Stimulated activated CD8-positive, alpha-beta memory T cell treated with anti-CD3 and anti-CD28 coated beads, Interleukin-7, amount 100 ng/mL, for 4 hours (primary cell): ENCODE data around the gene CIAO2B.
"Not testable (repeated sequence)": the region's sequence is repeated elsewhere in the genome, so short reads cannot be mapped to it uniquely, and the experiment has no call there.

Experiments used
- DNase-seq, 2 donors: peaks; one replicate each; pipeline ENCODE4 v3.0.0-alpha.2; 2020; ENCODE audit warnings: low read depth in 2 of 2

CIAO2B gene

DNA sequence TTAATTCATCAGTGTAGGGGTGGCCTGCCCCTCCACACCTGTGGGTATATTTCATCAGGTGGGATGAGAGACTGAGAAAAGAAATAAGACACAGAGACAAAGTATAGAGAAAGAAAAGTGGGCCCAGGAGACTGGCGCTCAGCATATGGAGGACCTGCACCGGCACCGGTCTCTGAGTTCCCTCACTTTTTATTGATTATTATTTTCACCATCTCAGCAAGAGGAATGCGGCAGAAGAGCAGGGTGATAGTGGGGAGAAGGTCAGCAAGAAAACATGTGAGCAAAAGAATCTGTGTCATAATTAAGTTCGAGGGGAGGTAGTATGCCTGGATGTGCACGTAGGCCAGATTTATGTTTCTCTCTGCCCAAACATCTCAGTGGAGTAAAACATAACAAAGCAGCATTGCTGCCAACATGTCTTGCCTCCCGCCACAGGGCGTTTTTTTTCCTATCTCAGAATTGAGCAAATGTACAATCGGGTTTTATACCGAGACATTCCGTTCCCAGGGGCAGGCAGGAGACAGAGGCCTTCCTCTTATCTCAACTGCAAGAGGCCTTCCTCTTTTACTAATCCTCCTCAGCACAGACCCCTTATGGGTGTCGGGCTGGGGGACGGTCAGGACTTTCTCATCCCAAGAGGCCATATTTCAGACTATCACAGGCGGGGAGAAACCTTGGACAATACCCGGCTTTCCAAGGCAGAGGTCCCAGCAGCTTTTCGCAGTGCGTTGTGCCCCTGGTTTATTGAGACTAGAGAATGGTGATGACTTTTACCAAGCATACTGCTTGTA lies 21.4 kb upstream of the CIAO2B start:
- DNase-seq: not testable (repeated sequence)

DNA sequence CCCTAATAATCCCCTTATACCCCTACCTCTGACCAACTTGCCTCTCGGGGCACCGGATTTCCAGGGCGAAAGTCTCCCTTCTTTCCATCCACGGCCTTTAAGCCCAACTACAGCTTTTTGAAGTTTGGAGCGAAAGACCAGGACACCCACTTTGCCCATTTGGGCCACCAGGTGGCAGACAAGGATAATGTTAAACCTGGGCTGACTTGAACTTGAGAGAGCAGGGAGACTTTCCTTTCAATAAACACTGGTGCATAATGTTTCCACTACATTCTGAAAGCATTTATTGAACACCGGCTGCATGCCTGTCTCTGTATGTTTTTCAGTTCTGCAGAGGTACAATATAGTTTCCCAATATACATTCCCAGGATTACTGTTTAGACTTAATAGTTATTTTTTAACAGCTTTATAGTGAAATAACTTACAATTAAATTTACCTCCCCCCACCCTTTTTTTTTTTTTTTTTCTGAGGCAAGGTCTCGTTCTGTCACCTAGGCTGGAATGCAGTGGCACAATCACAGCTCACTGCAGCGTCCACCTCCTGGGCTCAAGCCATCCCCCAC lies 20.0 kb upstream of the CIAO2B start:
- DNase-seq: peak; percentile 49 to 58

DNA sequence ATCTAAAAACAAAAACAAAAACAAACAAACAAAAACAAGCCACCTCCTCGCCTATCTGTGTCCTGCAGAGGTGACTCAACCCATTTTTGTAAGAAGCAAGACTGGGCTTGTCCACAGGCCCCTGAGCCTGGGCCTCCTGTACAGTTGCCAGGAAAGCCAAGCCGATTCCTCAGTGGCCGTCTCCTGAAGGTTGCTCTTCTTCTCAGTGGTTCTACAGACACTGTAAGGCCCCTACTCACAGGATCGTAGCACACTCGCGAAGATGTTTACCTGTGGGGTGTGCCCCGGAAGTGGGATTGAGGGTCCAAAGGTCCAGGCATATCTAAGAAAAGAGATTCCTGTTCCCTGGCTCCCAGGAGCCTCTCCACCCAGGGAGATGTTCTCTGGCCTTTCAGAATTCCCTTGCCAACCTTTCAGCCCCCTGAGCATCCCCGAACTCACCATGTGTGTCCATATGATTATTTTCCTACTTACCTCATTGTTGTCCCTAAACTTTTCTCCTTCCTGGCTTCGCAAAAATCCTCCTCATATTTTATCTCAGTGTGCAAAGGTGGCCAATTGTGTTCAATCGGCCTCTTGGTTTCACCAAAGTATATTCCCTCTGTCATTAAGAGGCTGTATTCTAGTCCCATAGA lies 19.4 kb upstream of the CIAO2B start:
- DNase-seq: no peak

DNA sequence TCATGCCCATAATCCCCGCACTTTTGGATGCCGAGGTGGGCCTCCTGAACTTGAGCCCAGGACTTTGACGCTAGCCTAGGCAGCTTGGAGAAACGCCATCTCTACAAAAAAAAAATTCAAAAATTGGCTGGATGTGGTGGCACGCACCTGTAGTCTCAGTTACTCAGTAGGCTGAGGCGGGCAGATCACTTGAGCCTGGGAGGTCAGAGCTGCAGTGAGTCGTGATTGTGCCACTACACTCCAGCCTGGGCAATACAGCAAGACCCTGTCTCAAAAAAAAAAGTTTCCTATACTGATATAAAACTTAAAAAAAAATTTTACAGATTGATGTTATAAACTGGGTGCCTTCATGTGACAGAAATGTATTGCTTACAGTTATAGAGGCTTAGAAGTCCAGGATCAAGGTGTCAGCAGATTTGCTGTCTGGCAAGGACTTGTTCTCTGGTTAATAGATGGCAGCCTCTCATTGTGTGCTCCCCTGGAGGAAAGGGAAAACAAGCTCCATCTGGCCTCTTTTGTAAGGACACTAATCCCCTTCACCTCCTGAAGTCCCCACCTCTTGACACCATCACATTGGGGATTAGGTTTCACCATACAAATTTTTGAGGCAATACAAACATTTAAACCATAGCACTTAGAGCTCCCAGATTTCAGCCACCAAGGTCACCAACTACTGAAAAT lies 18.4 kb upstream of the CIAO2B start:
- no peak for DNase-seq

DNA sequence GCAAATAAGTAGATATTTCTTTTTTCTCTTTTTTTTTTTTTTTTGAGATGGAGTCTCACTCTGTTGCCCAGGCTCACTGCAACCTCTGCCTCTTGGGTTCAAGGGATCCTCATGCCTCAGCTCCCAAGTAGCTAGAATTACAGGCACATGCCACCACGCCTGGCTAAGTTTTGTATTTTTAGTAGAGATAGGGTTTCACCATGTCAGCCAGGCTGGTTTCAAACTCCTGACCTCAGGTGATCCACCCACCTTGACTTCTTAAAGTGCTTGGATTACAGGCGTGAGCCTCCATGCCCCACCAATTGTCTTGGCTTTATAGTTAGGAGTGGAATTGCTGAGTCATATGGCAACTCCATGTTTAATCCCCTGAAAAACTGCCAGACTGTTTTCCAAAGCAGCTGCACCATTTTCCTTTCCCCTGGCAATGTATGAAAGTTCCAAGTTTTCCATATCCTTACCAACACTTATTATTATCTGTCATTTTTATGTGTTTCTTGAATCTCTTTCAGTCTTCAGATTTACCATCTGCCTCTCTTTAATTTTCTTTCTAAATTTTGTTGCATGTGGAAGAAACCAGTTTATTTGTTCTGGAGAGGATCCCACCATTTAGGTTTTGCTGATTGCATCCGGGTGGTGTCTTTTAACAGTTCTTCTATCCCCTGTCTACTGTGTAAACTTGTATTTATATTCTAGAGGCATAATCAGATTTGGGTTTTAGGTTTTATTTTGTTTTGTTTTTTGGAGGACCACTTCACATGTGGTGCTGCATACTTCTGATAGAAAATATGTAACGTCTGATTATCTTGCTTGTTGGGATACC lies 17.0 kb upstream of the CIAO2B start:
- no peak for DNase-seq

DNA sequence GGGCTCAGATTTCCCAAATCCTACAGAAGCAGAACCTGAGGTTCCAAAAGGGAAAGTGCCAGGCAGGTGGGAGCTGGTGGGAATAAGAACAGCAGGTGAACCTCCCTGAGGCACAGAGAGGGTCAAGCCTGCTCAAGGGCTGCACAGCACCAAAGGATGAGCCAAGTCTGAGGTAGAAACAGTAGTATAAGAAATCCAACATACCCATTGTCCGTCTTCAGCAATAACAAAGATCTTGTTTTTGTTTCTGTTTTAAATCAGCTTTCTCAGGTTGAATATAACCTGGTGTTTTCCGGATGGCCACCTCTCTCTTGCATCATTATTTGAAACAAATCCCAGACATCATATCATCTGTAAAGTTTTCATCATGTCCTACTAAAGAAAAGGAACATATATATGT lies 16.2 kb upstream of the CIAO2B start:
- DNase-seq: no peak

DNA sequence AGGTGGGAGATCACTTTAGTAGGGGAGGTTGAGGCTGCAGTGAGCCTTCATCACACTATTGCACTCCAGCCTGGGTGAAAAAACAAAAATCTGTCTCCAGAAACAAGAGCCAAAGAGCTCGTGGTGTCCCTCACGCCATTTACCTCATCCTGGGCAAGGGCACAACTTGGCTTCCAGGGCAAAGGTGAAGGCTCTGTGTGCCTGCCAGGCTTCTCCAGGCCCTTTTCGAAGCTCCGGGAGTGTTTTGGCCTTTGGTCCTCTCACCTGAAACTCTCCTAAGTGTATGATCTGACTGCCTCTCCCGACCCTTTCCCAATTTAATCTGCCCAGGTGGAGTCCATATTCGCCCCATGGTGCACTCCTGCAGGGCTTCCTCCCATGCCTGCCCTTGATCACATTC lies 15.3 kb upstream of the CIAO2B start:
- no peak for DNase-seq

DNA sequence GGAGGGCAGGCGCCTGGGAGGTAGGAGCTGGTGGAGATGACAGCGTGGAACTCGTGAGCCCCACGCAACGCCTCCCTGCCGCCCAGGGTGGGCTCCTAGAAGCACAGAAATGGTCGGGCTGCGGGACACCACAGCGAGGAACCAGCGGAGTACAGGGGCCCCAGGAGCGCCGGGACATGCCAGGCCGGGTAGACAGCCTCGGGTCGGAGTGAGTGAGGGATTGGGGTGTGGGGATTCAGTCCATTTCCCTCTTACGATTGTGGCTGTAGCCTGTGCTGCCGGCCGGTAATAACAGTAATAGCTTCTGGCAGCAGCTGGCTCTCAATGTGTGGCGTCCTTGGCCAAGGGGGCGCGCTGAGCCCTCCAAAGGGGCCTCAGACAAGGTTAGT lies 14.6 kb upstream of the CIAO2B start:
- no peak for DNase-seq

DNA sequence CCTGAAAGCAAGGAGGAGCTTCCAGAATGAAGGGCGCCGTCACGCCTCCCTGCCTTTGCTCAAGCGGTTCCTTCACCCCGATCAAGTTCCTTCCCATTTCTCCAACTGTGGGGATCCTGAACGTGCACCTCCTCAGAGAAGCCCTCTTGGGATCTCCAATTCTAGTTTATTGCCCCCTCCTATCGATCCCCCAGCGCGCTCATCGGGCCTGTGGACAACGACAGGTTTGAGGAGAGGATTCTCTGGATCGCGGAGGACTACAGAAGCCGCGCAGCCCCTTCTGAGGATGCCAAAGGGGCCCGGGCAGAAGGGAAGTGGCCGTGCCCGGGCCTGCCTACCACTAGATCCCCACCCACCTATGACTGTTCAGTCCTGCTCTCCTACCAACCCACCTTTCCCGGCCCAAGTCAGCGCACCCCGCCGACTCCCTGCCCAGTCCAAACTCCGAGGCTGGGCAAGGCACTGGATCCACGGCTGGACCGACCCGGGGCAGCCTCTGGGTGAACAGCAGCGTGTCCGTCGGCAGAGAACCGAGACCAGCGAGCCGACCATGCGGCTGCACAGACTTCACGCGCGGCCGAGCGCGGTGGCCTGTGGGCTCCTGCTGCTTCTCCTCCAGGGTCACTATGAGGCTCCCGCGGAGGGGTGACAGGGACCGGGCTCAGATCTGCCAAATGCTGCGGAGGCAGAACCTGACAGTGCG lies 14.1 kb upstream of the CIAO2B start:
- DNase-seq: no peak

DNA sequence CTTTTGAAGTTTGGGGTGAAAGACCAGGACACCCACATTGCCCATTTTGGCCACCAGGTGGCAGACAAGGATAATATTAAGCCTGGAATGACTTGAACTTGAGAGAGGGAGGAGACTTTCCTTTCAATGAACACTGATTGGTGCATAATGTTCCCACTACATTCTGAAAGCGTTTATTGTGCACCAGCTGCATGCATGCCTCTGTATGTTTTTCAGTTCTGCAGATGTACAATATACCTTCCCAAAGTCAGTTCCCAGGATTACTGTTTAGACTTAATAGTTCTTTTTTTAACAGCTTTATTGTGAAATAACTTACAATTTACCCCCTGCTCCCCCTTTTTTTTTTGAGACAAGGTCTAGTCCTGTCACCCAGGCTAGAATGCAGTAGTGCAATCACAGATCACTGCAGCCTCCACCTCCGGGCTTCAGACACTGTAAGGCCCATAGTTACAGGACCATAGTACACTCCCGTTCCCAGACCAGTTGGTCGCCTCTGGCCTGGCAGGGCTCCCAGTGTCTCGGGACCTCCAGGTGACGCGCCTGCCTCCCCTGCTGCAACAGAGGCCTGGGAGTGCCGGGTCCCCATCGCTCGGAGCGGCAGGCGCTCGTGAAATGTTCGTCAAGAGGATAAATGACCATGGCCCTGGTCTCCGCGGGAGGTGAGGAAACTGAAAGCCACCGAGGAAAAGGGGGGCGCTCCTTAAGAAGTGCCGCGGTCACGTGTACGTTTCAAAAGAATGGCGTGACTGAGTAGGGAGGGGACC lies 13.3 kb upstream of the CIAO2B start:
- peak; percentile 63 to 78 for DNase-seq

DNA sequence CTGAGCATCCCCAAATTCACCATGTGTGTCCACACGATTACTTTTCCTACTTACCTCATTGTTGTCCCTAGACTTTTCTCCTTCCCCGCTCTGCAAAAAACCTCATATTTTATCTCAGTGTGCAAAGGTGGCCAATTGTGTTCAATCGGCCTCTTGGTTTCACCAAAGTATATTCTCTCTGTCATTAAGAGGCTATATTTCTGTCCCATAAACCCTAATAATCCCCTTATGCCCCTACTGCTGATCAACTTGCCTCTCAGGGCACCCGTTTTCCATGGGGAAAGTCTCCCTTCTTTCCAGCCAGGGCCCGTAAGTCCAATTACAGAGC lies 12.7 kb upstream of the CIAO2B start:
- DNase-seq: no peak

DNA sequence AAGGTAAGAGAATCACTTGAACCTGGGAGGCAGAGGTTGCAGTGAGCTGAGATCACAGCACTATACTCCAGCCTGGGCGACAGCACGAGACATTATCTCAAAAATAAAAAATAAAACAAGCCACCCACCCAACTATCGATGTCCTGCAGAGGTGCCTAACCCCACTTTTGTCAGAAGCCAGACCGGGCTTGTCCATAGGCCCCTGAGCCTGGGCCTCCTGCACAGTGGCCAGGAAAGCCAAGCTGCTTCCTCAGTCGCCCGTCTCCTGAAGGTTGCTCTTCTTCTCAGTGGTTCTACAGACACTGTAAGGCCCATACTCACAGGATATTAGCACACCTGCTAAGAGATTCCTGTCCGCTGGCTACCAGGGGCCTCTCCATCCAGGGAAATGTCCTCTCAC lies 12.3 kb upstream of the CIAO2B start:
- no peak for DNase-seq

DNA sequence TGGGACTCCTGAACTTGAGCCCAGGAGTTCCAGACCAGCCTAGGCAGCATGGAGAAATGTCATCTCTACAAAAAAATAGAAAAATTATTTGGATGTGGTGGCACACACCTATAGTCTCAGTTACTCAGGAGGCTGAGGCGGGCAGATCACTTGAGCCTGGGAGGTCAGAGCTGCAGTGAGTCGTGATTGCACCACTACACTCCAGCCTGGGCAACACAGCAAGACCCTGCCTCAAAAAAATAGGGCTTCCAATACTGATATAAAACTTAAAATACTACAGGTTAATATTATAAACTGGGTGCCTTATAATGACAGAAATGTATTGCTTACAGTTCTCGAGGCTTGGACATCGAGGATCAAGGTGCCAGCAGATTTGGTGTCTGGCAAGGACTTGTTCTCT lies 11.7 kb upstream of the CIAO2B start:
- no peak for DNase-seq

DNA sequence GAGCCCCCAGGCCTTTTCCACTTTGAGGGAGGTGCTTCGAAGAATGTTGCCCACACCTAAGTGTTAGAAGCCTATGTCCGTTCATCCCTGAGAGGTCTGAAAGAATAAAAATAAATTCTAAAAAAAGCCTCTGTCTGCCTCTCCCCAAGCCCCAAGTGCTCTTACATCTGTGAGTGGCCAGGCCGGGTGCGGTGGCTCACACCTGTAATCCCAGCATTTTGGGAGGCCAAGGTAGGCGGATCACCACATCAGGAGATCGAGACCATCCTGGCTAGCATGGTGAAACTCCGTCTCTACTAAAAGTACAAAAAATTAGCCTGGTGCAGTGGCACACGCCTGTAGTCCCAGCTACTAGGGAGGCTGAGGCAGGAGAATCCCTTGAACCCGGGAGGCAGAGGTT lies 10.8 kb upstream of the CIAO2B start:
- not testable (repeated sequence) for DNase-seq

DNA sequence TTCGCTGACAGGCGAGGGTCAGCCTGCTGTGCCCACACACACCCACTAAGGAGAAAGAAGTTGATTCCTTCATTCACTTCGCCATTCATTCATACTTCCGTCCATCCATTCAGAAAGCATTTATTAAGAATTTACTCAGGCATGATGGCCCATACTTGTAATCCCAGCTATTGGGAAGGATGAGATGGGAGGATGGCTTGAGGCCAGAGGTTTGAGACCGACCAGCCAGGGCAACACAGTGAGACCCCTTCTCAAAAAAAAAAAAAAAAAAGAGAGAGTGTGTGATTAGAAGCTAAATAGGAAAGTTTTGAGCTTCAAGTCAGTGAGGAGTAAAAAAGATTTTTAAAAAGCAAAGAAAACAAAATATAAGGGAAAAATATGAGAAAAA lies 9.8 kb upstream of the CIAO2B start:
- DNase-seq: no peak

DNA sequence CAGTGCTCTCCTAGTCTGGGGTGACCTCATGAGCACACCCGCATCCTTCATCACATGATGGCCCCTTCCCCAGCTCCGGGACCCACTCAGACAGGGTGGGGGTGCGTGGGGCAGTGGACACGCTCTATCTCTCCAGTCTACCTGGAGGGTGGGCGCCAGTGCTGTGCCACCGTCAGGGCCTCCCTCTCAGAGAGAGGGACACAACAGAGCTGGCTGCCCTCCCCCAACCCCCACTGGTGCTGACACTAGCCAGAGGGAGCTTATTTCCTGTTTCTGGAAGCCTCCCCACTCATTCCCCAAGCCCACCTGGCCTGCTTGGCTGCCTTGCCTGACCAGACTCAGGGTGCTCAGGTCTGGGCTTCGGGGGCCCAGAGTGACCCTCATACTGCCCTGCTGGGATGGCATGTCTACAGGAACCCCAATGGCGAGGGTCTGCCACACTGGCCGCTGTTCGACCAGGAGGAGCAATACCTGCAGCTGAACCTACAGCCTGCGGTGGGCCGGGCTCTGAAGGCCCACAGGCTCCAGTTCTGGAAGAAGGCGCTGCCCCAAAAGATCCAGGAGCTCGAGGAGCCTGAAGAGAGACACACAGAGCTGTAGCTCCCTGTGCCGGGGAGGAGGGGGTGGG lies 9.3 kb upstream of the CIAO2B start:
- DNase-seq: no peak

DNA sequence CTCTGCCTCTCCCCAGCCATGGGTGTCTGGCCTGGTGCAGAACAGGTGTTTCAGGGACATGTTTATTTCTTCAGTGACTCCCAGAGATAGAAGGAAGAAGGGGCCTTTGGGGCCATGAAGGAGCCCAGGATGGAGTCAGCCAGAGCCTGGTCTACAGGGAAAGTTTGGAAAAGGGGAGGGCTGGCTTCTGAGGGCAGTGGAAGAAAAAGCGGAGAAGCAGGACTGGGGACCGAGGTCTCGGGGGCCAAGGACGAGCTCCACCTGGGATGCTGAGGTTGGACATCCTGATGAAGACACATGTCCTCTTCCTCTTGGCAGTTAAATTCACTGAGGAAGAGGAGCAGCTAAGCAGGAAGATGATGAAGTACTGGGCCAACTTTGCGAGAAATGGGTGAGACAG lies 8.8 kb upstream of the CIAO2B start:
- no peak for DNase-seq

DNA sequence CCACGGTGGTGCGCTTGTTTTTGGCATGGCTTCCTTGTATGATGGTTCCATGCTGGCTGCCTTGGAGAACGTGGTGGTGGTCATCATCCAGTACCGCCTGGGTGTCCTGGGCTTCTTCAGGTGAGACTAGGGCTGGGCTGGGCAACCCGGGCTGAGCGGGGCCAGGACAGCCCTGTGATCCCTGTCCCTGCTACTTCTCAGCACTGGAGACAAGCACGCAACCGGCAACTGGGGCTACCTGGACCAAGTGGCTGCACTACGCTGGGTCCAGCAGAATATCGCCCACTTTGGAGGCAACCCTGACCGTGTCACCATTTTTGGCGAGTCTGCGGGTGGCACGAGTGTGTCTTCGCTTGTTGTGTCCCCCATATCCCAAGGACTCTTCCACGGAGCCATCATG lies 6.0 kb upstream of the CIAO2B start:
- DNase-seq: no peak

DNA sequence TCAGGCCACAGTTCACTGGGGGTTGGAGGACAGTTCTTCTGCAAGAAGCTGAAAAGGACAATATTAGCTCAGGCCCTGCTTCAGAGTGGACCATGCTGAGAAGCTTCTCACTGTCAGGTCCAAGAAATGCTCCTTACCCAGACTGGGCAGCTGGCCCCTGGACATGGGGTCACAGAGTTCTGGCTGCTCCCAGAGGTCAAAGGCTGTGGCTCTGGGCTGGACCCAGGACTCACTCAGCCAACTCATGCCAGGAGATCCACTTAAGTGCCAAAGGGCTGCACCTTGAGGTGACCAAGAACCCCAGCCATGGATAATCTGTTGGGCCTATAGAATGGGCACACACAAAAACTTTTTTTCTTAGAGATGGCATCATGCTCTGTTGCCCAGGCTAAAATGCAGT lies 5.2 kb upstream of the CIAO2B start:
- DNase-seq: no peak

DNA sequence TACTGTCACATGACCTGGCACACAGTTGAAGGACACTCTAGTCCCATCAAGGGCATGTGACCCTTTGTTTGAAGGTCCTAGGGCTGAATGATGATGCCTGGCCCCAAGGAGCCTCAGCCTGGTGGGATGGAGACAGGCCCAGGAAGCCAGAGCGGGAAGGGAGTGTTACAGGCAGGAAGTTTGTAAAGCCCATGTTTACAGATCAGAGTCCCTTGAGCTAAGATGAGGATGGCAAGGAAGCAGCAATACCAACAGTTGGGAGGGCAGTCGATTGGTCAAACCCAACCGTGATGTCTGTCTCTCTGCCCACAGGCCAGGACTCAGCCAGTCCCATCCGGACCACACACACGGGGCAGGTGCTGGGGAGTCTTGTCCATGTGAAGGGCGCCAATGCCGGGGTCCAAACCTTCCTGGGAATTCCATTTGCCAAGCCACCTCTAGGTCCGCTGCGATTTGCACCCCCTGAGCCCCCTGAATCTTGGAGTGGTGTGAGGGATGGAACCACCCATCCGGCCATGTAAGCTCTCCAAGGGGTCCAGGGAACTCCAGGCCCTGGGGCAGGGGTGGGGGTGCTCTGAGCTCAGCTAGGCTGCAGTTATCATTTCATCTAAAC lies 3.6 kb upstream of the CIAO2B start:
- DNase-seq: no peak
